ENCODE data around the gene AK2.
A peak's percentile ranks its signal among the peaks of the same experiment; 100 is the strongest.

Gene AK2

GRCh38 chr1:32971576-32971975 is 65.1 kb downstream of the AK2 start:
- no peak for DNase-seq (ENCODE audit: low read depth)

- DNase-seq (ENCODE audit: low read depth): no peak
These were observed 65.5 kb downstream of the AK2 start for GRCh38 chr1:32971156-32971555.

GRCh38 chr1:32969566-32969965 is 67.1 kb downstream of the AK2 start:
- no peak for DNase-seq (ENCODE audit: low read depth)

GRCh38 chr1:32967888-32968568 is 68.7 kb downstream of the AK2 start:
- no peak for DNase-seq (ENCODE audit: low read depth)

GRCh38 chr1:32966900-32967299 is 69.8 kb downstream of the AK2 start:
- DNase-seq (ENCODE audit: low read depth): no peak

GRCh38 chr1:32965251-32965747 is 71.4 kb downstream of the AK2 start:
- no peak for DNase-seq (ENCODE audit: low read depth)

- DNase-seq (ENCODE audit: low read depth): peak; percentile 85
These were observed 72.0 kb downstream of the AK2 start, which contains the start of gene RNF19B for GRCh38 chr1:32964461-32965250. RNF19B (minus strand) TSS chr1:32964809; CDS start chr1:32964685, 124 bp downstream.

- DNase-seq (ENCODE audit: low read depth): peak; percentile 24
These were observed 72.8 kb downstream of the AK2 start for GRCh38 chr1:32963746-32964460.

- DNase-seq (ENCODE audit: low read depth): no peak
These were observed 74.3 kb downstream of the AK2 start for GRCh38 chr1:32962248-32962896.

GRCh38 chr1:32960819-32961355 is 75.8 kb downstream of the AK2 start:
- no peak for DNase-seq (ENCODE audit: low read depth)

GRCh38 chr1:32960342-32960741 is 76.3 kb downstream of the AK2 start:
- no peak for DNase-seq (ENCODE audit: low read depth)

GRCh38 chr1:32958827-32959226 is 77.9 kb downstream of the AK2 start:
- no peak for DNase-seq (ENCODE audit: low read depth)
